H9 (cell line): ENCODE measurements around the gene RGSL1. TPM values are rescaled to one million over a fixed set of nuclear protein-coding genes. Genes with fewer than 3 reads are reported as not detected.

ENCODE experiments used
- DNase-seq: peaks from one replicate; pipeline ENCODE4 v3.0.0-alpha.2; 2017
- H2AFZ ChIP-seq: one replicate; pipeline ENCODE4 v1.6.1; 2013; ENCODE audit warnings: mild to moderate bottlenecking, low read length, control low read depth, moderate library complexity
- H2AK5ac ChIP-seq: 2 replicates; pipeline ENCODE4 v1.6.1; 2013; ENCODE audit warnings: low read length, control low read depth, mixed read lengths; ENCODE audit not compliant: insufficient read length
- H2BK120ac ChIP-seq: one replicate; pipeline ENCODE4 v1.6.1; 2013; ENCODE audit warnings: low read depth, mild to moderate bottlenecking, low read length, control low read depth, inconsistent platforms; ENCODE audit not compliant: poor library complexity, severe bottlenecking
- H2BK12ac ChIP-seq: 2 replicates; pipeline ENCODE4 v1.6.1; 2013; ENCODE audit warnings: low read length, control low read depth, mixed read lengths, low read depth; ENCODE audit not compliant: insufficient read length
- H2BK15ac ChIP-seq: 2 replicates; pipeline ENCODE4 v1.6.1; 2013; ENCODE audit warnings: low read depth, low read length, control low read depth
- H2BK20ac ChIP-seq: one replicate; pipeline ENCODE4 v1.6.1; 2013; ENCODE audit warnings: low read depth, mild to moderate bottlenecking, low read length, control low read depth, inconsistent platforms; ENCODE audit not compliant: poor library complexity, severe bottlenecking
- H2BK5ac ChIP-seq: 2 replicates; pipeline ENCODE4 v1.6.1; 2013; ENCODE audit warnings: low read length, control low read depth, mixed read lengths; ENCODE audit not compliant: insufficient read length
- H3K14ac ChIP-seq: 2 replicates; pipeline ENCODE4 v1.6.1; 2013; ENCODE audit warnings: low read length, control low read depth; ENCODE audit not compliant: insufficient read depth
- H3K18ac ChIP-seq: 2 replicates; pipeline ENCODE4 v1.6.1; 2013; ENCODE audit warnings: low read depth, mild to moderate bottlenecking, mixed read lengths, low read length, control low read depth; ENCODE audit not compliant: insufficient read length
- H3K23ac ChIP-seq: 2 replicates; pipeline ENCODE4 v1.6.1; 2013; ENCODE audit warnings: low read length, control low read depth, mixed read lengths, low read depth; ENCODE audit not compliant: insufficient read length
- H3K23me2 ChIP-seq: 2 replicates; pipeline ENCODE4 v1.6.1; 2013; ENCODE audit warnings: low read depth, mild to moderate bottlenecking, mixed read lengths, low read length, control low read depth; ENCODE audit not compliant: insufficient read length, poor library complexity, severe bottlenecking
- H3K27ac ChIP-seq: 2 replicates; pipeline ENCODE4 v1.5.1; 2013; ENCODE audit warnings: low read length, control low read depth, mixed read lengths, low read depth; ENCODE audit not compliant: insufficient read length
- H3K27me3 ChIP-seq: 2 replicates; pipeline ENCODE4 v1.6.1; 2013; ENCODE audit warnings: low read length, control low read depth, inconsistent platforms; ENCODE audit not compliant: insufficient read depth
- H3K4ac ChIP-seq: 2 replicates; pipeline ENCODE4 v1.6.1; 2013; ENCODE audit warnings: low read depth, mild to moderate bottlenecking, control low read depth, inconsistent platforms, low read length, moderate library complexity
- H3K4me1 ChIP-seq: 2 replicates; pipeline ENCODE4 v1.6.1; 2013; ENCODE audit warnings: low read length, control low read depth, inconsistent platforms; ENCODE audit not compliant: insufficient read depth
- H3K4me2 ChIP-seq: 2 replicates; pipeline ENCODE4 v1.6.1; 2013; ENCODE audit warnings: low read length, control low read depth, mixed read lengths; ENCODE audit not compliant: insufficient read length, insufficient read depth
- H3K56ac ChIP-seq: 2 replicates; pipeline ENCODE4 v1.6.1; 2013; ENCODE audit warnings: low read depth, mild to moderate bottlenecking, mixed read lengths, low read length, control low read depth; ENCODE audit not compliant: insufficient read length
- H3K79me1 ChIP-seq: 2 replicates; pipeline ENCODE4 v1.6.1; 2013; ENCODE audit warnings: low read depth, mild to moderate bottlenecking, moderate library complexity, low read length, control low read depth, inconsistent platforms; ENCODE audit not compliant: insufficient read depth, poor library complexity, severe bottlenecking
- H3K79me2 ChIP-seq: 2 replicates; pipeline ENCODE4 v1.6.1; 2013; ENCODE audit warnings: low read length, control low read depth, inconsistent platforms; ENCODE audit not compliant: insufficient read depth
- H3K9ac ChIP-seq: 2 replicates; pipeline ENCODE4 v1.6.1; 2013; ENCODE audit warnings: low read length, control low read depth, mixed read lengths; ENCODE audit not compliant: insufficient read length; ENCODE audit errors: extremely low read depth
- H3K9me3 ChIP-seq: one replicate; pipeline ENCODE4 v1.6.1; 2013; ENCODE audit warnings: low read depth, low read length, inconsistent platforms; ENCODE audit not compliant: control insufficient read depth
- H3T11ph ChIP-seq: one replicate; pipeline ENCODE4 v1.6.1; 2013; ENCODE audit warnings: mild to moderate bottlenecking, low read length, control low read depth, inconsistent platforms
- H4K20me1 ChIP-seq: one replicate; pipeline ENCODE4 v1.6.1; 2013; ENCODE audit not compliant: control insufficient read depth, insufficient read length, insufficient read depth
- H4K5ac ChIP-seq: 2 replicates; pipeline ENCODE4 v1.6.1; 2013; ENCODE audit warnings: low read depth, mild to moderate bottlenecking, mixed read lengths, low read length, control low read depth; ENCODE audit not compliant: insufficient read length
- H4K8ac ChIP-seq: replicated peaks from 2 replicates; pipeline ENCODE4 v1.6.1; 2013; ENCODE audit warnings: low read length, control low read depth, mixed read lengths, low read depth; ENCODE audit not compliant: insufficient read length
- H4K91ac ChIP-seq: 2 replicates; pipeline ENCODE4 v1.6.1; 2013; ENCODE audit warnings: low read depth, mild to moderate bottlenecking, moderate library complexity, mixed read lengths, low read length, control low read depth; ENCODE audit not compliant: insufficient read length
- H3K27ac Mint-ChIP-seq, 3 experiments: 2 replicates in 2 of 3; 3 replicates in 1 of 3; pipeline ENCODE4 v1.8.0; 2020 to 2021; ENCODE audit warnings: mixed read lengths in 3 of 3, mild to moderate bottlenecking in 1 of 3, moderate library complexity in 1 of 3
- H3K27me3 Mint-ChIP-seq: 2 replicates; pipeline ENCODE4 v1.8.0; 2021; ENCODE audit warnings: low read depth, mild to moderate bottlenecking, moderate library complexity, mixed read lengths
- H3K36me3 Mint-ChIP-seq, 3 experiments: 2 replicates in 2 of 3; 3 replicates in 1 of 3; pipeline ENCODE4 v1.8.0; 2020 to 2021; ENCODE audit warnings: low read depth in 3 of 3, mixed read lengths in 3 of 3; ENCODE audit not compliant: insufficient read depth in 1 of 3
- H3K4me1 Mint-ChIP-seq, 2 experiments: 2 replicates each; pipeline ENCODE4 v1.8.0; 2020; ENCODE audit warnings: mixed read lengths in 2 of 2
- H3K4me3 Mint-ChIP-seq, 2 experiments: 2 replicates in 1 of 2; 3 replicates in 1 of 2; pipeline ENCODE4 v1.8.0; 2020 to 2021; ENCODE audit warnings: mild to moderate bottlenecking in 2 of 2, mixed read lengths in 2 of 2, moderate library complexity in 1 of 2
- H3K9me3 Mint-ChIP-seq, 2 experiments: 2 replicates in 1 of 2; 3 replicates in 1 of 2; pipeline ENCODE4 v1.8.0; 2020; ENCODE audit warnings: mild to moderate bottlenecking in 2 of 2, mixed read lengths in 2 of 2, moderate library complexity in 1 of 2
- CTCF ChIP-seq: fragments of 200-600 bp; sonication (generic); conservative IDR thresholded peaks from 3 replicates; pipeline ENCODE4 v1.8.0; 2021; ENCODE audit warnings: antibody characterized with exemption, mild to moderate bottlenecking
- WGBS: extraction: QIAGEN DNeasy Blood & Tissue Kit; methylation state at CpG from one replicate; pipeline ENCODE4 v1.1.7; 2013; ENCODE audit warnings: missing lambda C conversion rate, low lambda C conversion rate, mixed read lengths; ENCODE audit not compliant: insufficient read length; ENCODE audit errors: extremely low coverage; 5-methylcytosine and 5-hydroxymethylcytosine counted together
- total RNA-seq: library from RNA; stranded (reverse); gene quantifications from 2 replicates; pipeline ENCODE4 v1.2.1, GENCODE V29; 2021

RGSL1 gene
- total RNA-seq, 1 experiment from 2014 or later: not detected

- H3K56ac ChIP-seq: no peak overlapping the region
- H4K20me1 ChIP-seq: no peaks in the 10 kb centered on the region
- H3K4me2 ChIP-seq: no peak overlapping the region
- H3T11ph ChIP-seq: no peak overlapping the region
- no peaks in the 10 kb centered on the region for H3K4me1 ChIP-seq
- no peaks in the 10 kb centered on the region for H3K79me2 ChIP-seq
- H3K9me3 ChIP-seq: no peaks in the 10 kb centered on the region
- no peak overlapping the region for H4K8ac ChIP-seq
- H2BK15ac ChIP-seq: no peak overlapping the region
- Mint-ChIP-seq H3K36me3 (peaks cover 4 to 10% (median 10%) of the 10 kb centered on the region in 3 experiments; a peak in 6 of 7 replicates), H3K9me3 (peaks cover 20 to 21% of the 10 kb centered on the region in 2 experiments), H3K27ac (no peak overlapping the region), H3K27me3 (peaks cover 2% of the 10 kb centered on the region; the same call in 1 of the 2 replicates), H3K4me1 (no peaks in the 10 kb centered on the region), H3K4me3 (no peak overlapping the region)
- no peak overlapping the region for H2AFZ ChIP-seq
- H4K91ac ChIP-seq: no peak overlapping the region
- TF ChIP-seq CTCF: no peak
- no peak overlapping the region for H2BK12ac ChIP-seq
- H2BK120ac ChIP-seq: no peak overlapping the region
- no peak overlapping the region for H3K27ac ChIP-seq
- no peak overlapping the region for H3K9ac ChIP-seq
- no peaks in the 10 kb centered on the region for H3K79me1 ChIP-seq
- H3K4ac ChIP-seq: no peak overlapping the region
- H2BK5ac ChIP-seq: no peak overlapping the region
- no CpG with 5 or more reads among the region's 1 CpG for WGBS
- H3K23me2 ChIP-seq: no peaks in the 10 kb centered on the region
- no peak overlapping the region for H2BK20ac ChIP-seq
- no peak overlapping the region for H2AK5ac ChIP-seq
- no peak overlapping the region for H3K23ac ChIP-seq
- no peak for DNase-seq
- H3K27me3 ChIP-seq: no peaks in the 10 kb centered on the region
- no peak overlapping the region for H4K5ac ChIP-seq
- no peak overlapping the region for H3K18ac ChIP-seq
- H3K14ac ChIP-seq: no peak overlapping the region
Observed at GRCh38 chr1:182438326-182438725, 11.6 kb upstream of the RGSL1 start.
